Ovary (tissue), 3 donors: ENCODE data around the gene CRYBG1.

ENCODE experiments used
- EP300 ChIP-seq: sonication (generic); formaldehyde crosslinking; IDR thresholded peaks from one replicate; pipeline ENCODE4 v1.6.1; 2017; ENCODE audit warnings: antibody characterized with exemption
- POLR2A ChIP-seq: fragments of 450-650 bp; IDR thresholded peaks from one replicate; pipeline ENCODE4 v1.6.1; 2017; ENCODE audit warnings: antibody characterized with exemption, mild to moderate bottlenecking, moderate library complexity
- TF ChIP-seq, protein P1 (sequence below), 3 donors: fragments of 450-650 bp in 2 of 3; fragments of 200-600 bp in 1 of 3; IDR thresholded peaks; one replicate each; pipeline versions ENCODE4 v1.5.1 to v1.8.0; 2016 to 2022; ENCODE audit warnings: antibody characterized with exemption in 3 of 3, mild to moderate bottlenecking in 1 of 3
- donor health status: DM: no; HTN: no; CAD: no.

- TF ChIP-seq, protein P1, sequence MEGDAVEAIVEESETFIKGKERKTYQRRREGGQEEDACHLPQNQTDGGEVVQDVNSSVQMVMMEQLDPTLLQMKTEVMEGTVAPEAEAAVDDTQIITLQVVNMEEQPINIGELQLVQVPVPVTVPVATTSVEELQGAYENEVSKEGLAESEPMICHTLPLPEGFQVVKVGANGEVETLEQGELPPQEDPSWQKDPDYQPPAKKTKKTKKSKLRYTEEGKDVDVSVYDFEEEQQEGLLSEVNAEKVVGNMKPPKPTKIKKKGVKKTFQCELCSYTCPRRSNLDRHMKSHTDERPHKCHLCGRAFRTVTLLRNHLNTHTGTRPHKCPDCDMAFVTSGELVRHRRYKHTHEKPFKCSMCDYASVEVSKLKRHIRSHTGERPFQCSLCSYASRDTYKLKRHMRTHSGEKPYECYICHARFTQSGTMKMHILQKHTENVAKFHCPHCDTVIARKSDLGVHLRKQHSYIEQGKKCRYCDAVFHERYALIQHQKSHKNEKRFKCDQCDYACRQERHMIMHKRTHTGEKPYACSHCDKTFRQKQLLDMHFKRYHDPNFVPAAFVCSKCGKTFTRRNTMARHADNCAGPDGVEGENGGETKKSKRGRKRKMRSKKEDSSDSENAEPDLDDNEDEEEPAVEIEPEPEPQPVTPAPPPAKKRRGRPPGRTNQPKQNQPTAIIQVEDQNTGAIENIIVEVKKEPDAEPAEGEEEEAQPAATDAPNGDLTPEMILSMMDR (IDR thresholded peaks at IDR 0.05): no peak
- TF ChIP-seq POLR2A (no peak), EP300 (no peak)
Observed at GRCh38 chr6:106461084-106461483, 100.6 kb downstream of the CRYBG1 start.
